Type B pancreatic cell (in vitro differentiated cells): ENCODE results near the gene MIB2. TPM values are rescaled to one million over a fixed set of nuclear protein-coding genes. Genes with fewer than 3 reads are reported as not detected.

ENCODE experiments used
- DNase-seq: peaks from one replicate; pipeline ENCODE4 v3.0.0; 2021; ENCODE audit warnings: mixed read lengths; ENCODE audit not compliant: unreplicated experiment; ENCODE audit errors: extremely low spot score
- H3K27ac Mint-ChIP-seq: 2 replicates; pipeline ENCODE4 v1.8.0; 2021; ENCODE audit warnings: mild to moderate bottlenecking, mixed read lengths
- H3K27me3 Mint-ChIP-seq: 2 replicates; pipeline ENCODE4 v1.8.0; 2021; ENCODE audit warnings: mixed read lengths
- H3K36me3 Mint-ChIP-seq: 2 replicates; pipeline ENCODE4 v1.8.0; 2021; ENCODE audit warnings: mixed read lengths
- H3K4me1 Mint-ChIP-seq: one replicate; pipeline ENCODE4 v1.8.0; 2021; ENCODE audit warnings: mixed read lengths; ENCODE audit not compliant: unreplicated experiment
- H3K4me3 Mint-ChIP-seq: 2 replicates; pipeline ENCODE4 v1.8.0; 2021; ENCODE audit warnings: mild to moderate bottlenecking, mixed read lengths
- H3K9me3 Mint-ChIP-seq: 2 replicates; pipeline ENCODE4 v1.8.0; 2021; ENCODE audit warnings: mixed read lengths
- total RNA-seq: library from RNA; stranded (reverse); gene quantifications from 2 replicates; pipeline ENCODE4 v1.2.1, GENCODE V29; 2021; ENCODE audit warnings: low replicate concordance
- TF ChIP-seq, protein P1 (sequence below): fragments of 200-600 bp; sonication (generic); conservative IDR thresholded peaks from 2 replicates; pipeline ENCODE4 v1.5.0; 2021; ENCODE audit warnings: antibody characterized with exemption, mild to moderate bottlenecking

MIB2 gene
- total RNA-seq, 1 donor from 2014 or later = 114 TPM

DNA sequence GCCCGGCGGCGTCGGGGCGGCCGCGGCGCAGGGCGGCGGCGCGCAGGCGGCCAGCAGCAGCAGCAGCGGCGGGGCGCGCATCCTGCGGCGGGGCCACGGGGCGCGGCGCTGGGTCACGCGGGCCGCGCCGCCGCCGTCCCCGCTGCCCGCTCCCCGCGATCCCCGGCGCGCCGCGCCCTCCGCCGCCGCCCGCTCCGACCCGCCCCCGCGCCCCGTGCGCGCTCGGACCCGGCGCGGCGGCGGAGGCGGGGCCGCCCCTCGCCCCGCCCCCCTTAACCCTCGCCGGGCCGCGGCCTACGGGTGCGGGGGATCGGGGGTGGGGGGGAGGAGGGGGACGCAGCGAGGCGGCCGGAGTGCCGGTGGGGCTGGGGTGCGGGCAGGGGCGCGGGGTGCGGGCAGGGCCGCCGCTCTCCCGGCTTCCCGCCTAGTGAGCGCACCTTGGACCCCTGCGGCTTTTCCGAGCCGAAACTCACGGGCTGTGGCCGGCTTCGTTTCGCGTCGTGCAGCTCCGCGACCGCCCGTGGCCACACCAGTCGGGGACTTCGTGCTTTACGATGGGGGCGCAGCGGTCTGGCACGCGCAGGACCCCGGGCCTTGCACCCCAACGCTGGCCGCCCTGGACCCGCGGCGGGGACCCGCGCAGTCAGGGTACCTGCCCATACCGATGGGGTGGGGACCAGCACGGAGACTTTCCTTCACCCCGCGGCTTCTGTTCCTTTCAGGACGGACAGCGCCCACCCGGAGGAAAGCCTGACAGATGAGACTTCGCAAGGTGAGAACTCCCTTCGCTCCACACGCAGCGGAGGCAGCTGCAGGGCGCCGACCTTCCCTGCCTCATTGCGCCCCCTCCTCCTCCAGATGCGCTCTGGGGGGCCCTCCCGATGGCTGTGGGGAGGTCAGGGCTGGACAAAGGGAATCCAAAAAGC, 15.1 kb upstream of the MIB2 start, which contains the start of gene FNDC10:
Gene FNDC10 (minus strand): TSS at position 201 of the 926 bp plus-strand sequence. CDS start 120 bp downstream, at position 81.
- peaks cover 35% of the 10 kb centered on the region for H3K27me3 Mint-ChIP-seq
- no peaks in the 10 kb centered on the region for H3K9me3 Mint-ChIP-seq
- peak within 1 kb of the TSS; percentile 55 for H3K27ac Mint-ChIP-seq
- H3K4me3 Mint-ChIP-seq = peak within 1 kb of the TSS; percentile 87
- no peaks in the 10 kb centered on the region for H3K36me3 Mint-ChIP-seq
- DNase-seq = no peak
- TF ChIP-seq, protein P1, sequence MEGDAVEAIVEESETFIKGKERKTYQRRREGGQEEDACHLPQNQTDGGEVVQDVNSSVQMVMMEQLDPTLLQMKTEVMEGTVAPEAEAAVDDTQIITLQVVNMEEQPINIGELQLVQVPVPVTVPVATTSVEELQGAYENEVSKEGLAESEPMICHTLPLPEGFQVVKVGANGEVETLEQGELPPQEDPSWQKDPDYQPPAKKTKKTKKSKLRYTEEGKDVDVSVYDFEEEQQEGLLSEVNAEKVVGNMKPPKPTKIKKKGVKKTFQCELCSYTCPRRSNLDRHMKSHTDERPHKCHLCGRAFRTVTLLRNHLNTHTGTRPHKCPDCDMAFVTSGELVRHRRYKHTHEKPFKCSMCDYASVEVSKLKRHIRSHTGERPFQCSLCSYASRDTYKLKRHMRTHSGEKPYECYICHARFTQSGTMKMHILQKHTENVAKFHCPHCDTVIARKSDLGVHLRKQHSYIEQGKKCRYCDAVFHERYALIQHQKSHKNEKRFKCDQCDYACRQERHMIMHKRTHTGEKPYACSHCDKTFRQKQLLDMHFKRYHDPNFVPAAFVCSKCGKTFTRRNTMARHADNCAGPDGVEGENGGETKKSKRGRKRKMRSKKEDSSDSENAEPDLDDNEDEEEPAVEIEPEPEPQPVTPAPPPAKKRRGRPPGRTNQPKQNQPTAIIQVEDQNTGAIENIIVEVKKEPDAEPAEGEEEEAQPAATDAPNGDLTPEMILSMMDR = no peak
- no peaks in the 10 kb centered on the region for H3K4me1 Mint-ChIP-seq

DNA sequence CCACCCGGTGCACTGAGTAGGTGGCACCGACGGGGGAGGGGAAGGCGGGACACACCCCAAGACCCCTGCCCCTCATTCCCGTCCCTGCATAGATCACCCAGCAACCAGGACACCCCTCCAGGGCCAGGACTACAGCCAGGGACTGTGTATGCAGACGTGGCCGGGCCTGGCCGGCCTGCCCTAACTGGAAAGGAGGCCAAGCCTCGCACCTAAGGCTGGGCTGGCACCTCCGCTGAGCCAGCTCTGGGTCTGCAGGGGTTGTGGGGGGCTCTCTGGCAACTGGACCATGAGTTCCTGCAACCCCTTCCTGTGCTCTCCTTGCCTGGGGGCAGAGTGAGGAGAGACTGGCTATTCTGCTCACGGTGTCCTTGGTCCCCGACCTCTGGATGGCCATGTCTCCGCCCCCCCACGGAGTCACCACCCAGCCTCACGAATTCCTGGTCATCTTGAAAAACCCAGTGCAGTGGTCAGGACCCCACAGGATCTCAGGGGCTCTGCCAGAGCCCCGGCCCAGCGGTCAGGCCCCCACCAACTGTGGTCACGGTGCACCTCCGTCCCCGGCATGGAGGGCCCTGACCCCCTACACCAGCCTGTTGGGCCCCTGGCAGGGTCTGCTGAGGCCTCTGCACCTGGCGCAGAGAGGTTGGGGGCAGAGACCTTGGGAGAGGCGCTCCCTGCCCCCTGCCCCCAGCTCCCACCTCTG, 14.3 kb upstream of the MIB2 start:
- Mint-ChIP-seq H3K4me1 (no peaks in the 10 kb centered on the region), H3K9me3 (no peaks in the 10 kb centered on the region), H3K27ac (no peak overlapping the region), H3K4me3 (peak overlapping the region; percentile 70), H3K36me3 (no peaks in the 10 kb centered on the region), H3K27me3 (peaks cover 35% of the 10 kb centered on the region)
- TF ChIP-seq, protein P1 = no peak
- DNase-seq = no peak

DNA sequence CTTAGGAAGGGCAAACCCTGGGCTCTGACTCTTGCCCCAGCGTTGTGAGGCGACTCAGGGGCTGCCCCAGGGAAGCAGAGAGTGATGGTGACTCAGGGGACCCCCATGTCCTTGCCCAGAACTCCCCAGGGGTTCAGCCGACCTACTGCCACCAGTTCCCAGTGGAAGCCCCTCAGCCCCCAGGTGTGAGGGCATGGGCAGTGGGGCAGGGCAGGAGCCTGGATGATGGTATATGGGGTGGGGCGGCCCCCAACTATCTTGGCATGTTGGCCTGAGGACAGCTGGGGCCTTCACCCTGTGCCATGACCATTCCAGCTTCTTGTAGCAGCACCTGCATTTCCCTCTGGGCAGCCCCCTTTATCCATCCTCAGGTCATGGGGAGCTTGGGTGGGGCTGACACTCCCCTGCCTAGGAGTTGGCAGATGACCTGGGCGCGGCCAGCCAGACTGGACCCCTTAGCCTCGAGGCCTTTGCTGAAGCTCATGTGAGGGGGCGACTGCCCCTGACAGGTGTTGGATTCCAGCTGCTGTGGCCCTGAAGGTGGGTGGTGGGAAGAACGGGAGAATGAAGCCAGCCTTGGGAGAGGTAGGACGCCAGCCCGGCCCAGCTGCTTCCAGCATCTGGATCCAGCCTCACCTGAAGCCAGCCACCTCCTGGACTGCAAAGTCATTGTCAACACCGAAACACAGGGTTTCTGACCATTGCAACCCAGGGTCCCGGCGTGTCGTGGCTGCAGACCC, 13.6 kb upstream of the MIB2 start:
- no peak for DNase-seq
- H3K27ac Mint-ChIP-seq = no peak overlapping the region
- peaks cover 35% of the 10 kb centered on the region for H3K27me3 Mint-ChIP-seq
- TF ChIP-seq, protein P1 = no peak
- no peaks in the 10 kb centered on the region for H3K36me3 Mint-ChIP-seq
- H3K4me1 Mint-ChIP-seq = no peaks in the 10 kb centered on the region
- H3K4me3 Mint-ChIP-seq = no peak overlapping the region
- H3K9me3 Mint-ChIP-seq = no peaks in the 10 kb centered on the region

DNA sequence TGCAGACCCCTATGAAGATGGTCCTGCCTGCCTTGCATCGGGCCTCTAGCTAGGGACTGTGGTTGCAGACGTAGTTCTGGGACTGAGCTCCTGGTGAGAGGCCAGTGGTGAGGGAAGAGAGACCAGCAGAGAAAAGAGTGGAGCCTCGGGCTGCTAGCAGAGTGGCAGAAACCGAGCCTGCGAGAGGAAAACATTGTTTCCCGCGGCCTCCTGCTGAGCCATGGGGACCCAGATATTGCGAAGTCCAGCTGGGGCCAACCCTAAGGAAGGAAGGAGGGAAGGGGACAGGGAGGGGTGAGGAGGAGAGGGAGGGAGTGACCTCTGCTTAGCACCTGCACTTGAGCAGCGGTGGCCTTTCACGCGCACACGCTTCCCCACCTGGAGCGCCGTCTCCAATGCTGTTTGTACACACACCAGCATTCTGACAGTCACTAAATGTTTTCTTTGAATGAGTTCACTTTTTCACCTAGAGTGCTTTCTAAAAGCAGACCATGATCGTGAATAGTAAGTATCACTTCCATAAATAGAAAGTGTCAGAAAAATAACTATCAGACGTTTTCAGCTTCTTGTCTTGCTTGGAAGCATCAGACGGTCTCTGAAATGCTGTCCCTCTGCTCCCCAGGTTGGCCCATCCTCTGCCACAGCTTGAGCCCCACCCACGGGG, 12.9 kb upstream of the MIB2 start:
- DNase-seq = no peak
- no peaks in the 10 kb centered on the region for H3K9me3 Mint-ChIP-seq
- no peaks in the 10 kb centered on the region for H3K4me1 Mint-ChIP-seq
- H3K36me3 Mint-ChIP-seq = no peaks in the 10 kb centered on the region
- TF ChIP-seq, protein P1 = no peak
- no peak overlapping the region for H3K4me3 Mint-ChIP-seq
- peaks cover 35% of the 10 kb centered on the region for H3K27me3 Mint-ChIP-seq
- H3K27ac Mint-ChIP-seq = no peak overlapping the region

DNA sequence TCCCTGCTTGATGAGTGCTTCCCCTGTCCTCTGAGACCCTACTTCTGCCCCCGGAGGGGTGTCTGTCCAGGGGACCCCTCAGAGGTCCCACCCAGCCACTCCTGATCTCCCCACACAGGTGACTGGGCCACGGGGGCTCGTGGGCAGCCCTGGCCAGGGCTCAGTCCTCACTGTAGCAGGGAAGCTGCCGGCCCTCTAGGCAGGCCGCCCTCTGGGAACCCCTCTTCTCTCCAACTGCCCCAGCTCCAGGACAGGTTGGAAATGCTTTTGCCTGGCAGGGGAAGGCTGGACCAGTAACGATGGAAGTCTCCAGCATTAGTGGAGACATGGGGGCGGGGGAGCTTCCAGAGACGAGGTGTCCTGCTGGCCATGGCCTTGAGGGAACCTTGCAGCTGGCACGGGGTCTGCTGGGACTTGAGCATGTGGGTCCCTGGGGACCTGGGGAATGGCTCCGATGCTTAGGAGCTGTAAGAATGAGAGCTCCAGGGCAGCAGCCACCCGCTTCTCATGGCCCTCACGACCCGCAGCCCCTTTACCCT, 12.3 kb upstream of the MIB2 start:
- DNase-seq = no peak
- Mint-ChIP-seq H3K36me3 (no peaks in the 10 kb centered on the region), H3K4me3 (no peak overlapping the region), H3K27ac (no peak overlapping the region), H3K27me3 (peaks cover 29% of the 10 kb centered on the region), H3K9me3 (no peaks in the 10 kb centered on the region), H3K4me1 (no peaks in the 10 kb centered on the region)
- TF ChIP-seq, protein P1 = no peak
